PC-9 (cell line): Measurements from ENCODE around the gene ISCA1. TPM values are rescaled to one million over a fixed set of nuclear protein-coding genes. Genes with fewer than 3 reads are reported as not detected.

Experiments used
- BruUV-seq: library from RNA; stranded (reverse); fragments of 400-500 nt; replicated peaks from 2 replicates; lab custom pipeline; 2021; lab: Mats Ljungman, UMichigan
- CTCF ChIA-PET: fragments of 300-600 bp; sonication (Branson Sonifier 250); formaldehyde crosslinking; loops from one replicate; lab custom pipeline; 2022; ENCODE audit warnings: antibody characterized with exemption; lab: Charles Lee
- POLR2A ChIA-PET: fragments of 300-600 bp; sonication (Branson Sonifier 250); formaldehyde crosslinking; loops from one replicate; lab custom pipeline; 2022; ENCODE audit warnings: antibody characterized with exemption; ENCODE audit not compliant: unreplicated experiment; lab: Charles Lee
- DNase-seq, 2 experiments: peaks; one replicate each; pipeline versions ENCODE4 v3.0.0 to v3.0.0-alpha.2; 2015 to 2022; ENCODE audit warnings: mixed read lengths in 1 of 2
- H2AFZ ChIP-seq: fragments of 200-600 bp; sonication (generic); 2 replicates; pipeline ENCODE4 v1.8.1; 2017; ENCODE audit warnings: antibody characterized with exemption
- H3F3A ChIP-seq: fragments of 200-600 bp; sonication (generic); 2 replicates; pipeline ENCODE4 v1.8.1; 2017; ENCODE audit warnings: antibody characterized with exemption, mild to moderate bottlenecking, low read depth; ENCODE audit not compliant: insufficient read depth
- H3K27ac ChIP-seq: fragments of 200-600 bp; sonication (generic); 2 replicates; pipeline ENCODE4 v1.6.1; 2016; ENCODE audit warnings: mixed run types
- H3K27me3 ChIP-seq: fragments of 200-600 bp; sonication (generic); 2 replicates; pipeline ENCODE4 v1.6.1; 2016; ENCODE audit warnings: low read depth, mixed run types; ENCODE audit not compliant: insufficient read depth
- H3K36me3 ChIP-seq: fragments of 200-600 bp; sonication (generic); 2 replicates; pipeline ENCODE4 v1.6.1; 2016; ENCODE audit warnings: low read depth, mixed run types
- H3K4me1 ChIP-seq: fragments of 200-600 bp; sonication (generic); replicated peaks from 2 replicates; pipeline ENCODE4 v1.6.1; 2016; ENCODE audit warnings: mixed run types; ENCODE audit not compliant: insufficient read depth
- H3K4me2 ChIP-seq: fragments of 200-600 bp; sonication (generic); 2 replicates; pipeline ENCODE4 v1.6.1; 2017; ENCODE audit warnings: mixed run types
- H3K4me3 ChIP-seq: fragments of 200-600 bp; sonication (generic); 2 replicates; pipeline ENCODE4 v1.6.1; 2016; ENCODE audit warnings: mixed run types
- H3K79me2 ChIP-seq: fragments of 200-600 bp; sonication (generic); 2 replicates; pipeline ENCODE4 v1.6.1; 2017; ENCODE audit warnings: low read depth, mixed run types
- H3K9me2 ChIP-seq: fragments of 200-600 bp; sonication (generic); 2 replicates; pipeline ENCODE4 v1.8.1; 2017; ENCODE audit warnings: mild to moderate bottlenecking; ENCODE audit not compliant: insufficient read depth
- H3K9me3 ChIP-seq: fragments of 200-600 bp; sonication (generic); 2 replicates; pipeline ENCODE4 v1.8.1; 2016; ENCODE audit warnings: low read depth; ENCODE audit not compliant: insufficient read depth
- H4K20me1 ChIP-seq: fragments of 200-600 bp; sonication (generic); 2 replicates; pipeline ENCODE4 v1.8.1; 2017; ENCODE audit not compliant: insufficient read depth
- CTCF ChIP-seq: fragments of 200-600 bp; sonication (generic); conservative IDR thresholded peaks from 2 replicates; pipeline ENCODE4 v1.6.1; 2017; ENCODE audit warnings: mixed run types, antibody characterized with exemption, mild to moderate bottlenecking, moderate library complexity
- EZH2 ChIP-seq: fragments of 200-600 bp; sonication (generic); IDR thresholded peaks from 2 replicates; pipeline ENCODE4 v1.8.0; 2017; ENCODE audit warnings: antibody characterized with exemption, low read depth
- intact Hi-C: fragments of 100-400 bp; cut with micrococcal nuclease; formaldehyde crosslinking; loops from one replicate; pipeline ENCODE4 v1.10.0; 2022; ENCODE audit not compliant: unreplicated experiment
- total RNA-seq: library from RNA; stranded (reverse); gene quantifications from 2 replicates; pipeline ENCODE4 v1.2.3, GENCODE V29; 2021

The ISCA1 gene
- total RNA-seq, 1 experiment from 2014 or later = 29.6 TPM

GRCh38 chr9:86217076-86217755 is 65.1 kb downstream of the ISCA1 start:
- H3K79me2 ChIP-seq = no peaks in the 10 kb centered on the region
- POLR2A ChIA-PET = no interaction called here
- no peaks in the 10 kb centered on the region for H4K20me1 ChIP-seq
- H3K36me3 ChIP-seq = no peaks in the 10 kb centered on the region
- CTCF ChIA-PET = no interaction called here
- H3K4me2 ChIP-seq = no peak overlapping the region
- no peaks in the 10 kb centered on the region; the same call in 1 of the 2 replicates for H3K9me3 ChIP-seq
- no TSS peak for BruUV-seq
- DNase-seq = no peak
- no peak overlapping the region for H3K4me3 ChIP-seq
- intact Hi-C loops = no loop called here
- no peak overlapping the region for H3K27ac ChIP-seq
- H3K4me1 ChIP-seq = no peaks in the 10 kb centered on the region
- H3K9me2 ChIP-seq = no peaks in the 10 kb centered on the region
- no peaks in the 10 kb centered on the region for H3F3A ChIP-seq
- no peaks in the 10 kb centered on the region for H3K27me3 ChIP-seq
- H2AFZ ChIP-seq = no peak overlapping the region
- TF ChIP-seq EZH2 (no peak), CTCF (no peak)

Other genes starting within 250 kb of the ISCA1 start
- 92.5 and 94.7 TPM in 2 replicates for gene GOLM1, start 183.0 kb downstream of the ISCA1 start, total RNA-seq
- 0.48 and 0.52 TPM in 2 replicates for gene C9orf153, start 22.9 kb downstream of the ISCA1 start, total RNA-seq
- 30.1 and 36.1 TPM in 2 replicates for gene TUT7, start 71.9 kb upstream of the ISCA1 start, total RNA-seq